ENCODE results near the gene TNFRSF18. TPM values are rescaled to one million over a fixed set of nuclear protein-coding genes. Genes with fewer than 3 reads are reported as not detected.
"Not testable (repeated sequence)": the region's sequence is repeated elsewhere in the genome, so short reads cannot be mapped to it uniquely, and the experiment has no call there.

The TNFRSF18 gene, protein sequence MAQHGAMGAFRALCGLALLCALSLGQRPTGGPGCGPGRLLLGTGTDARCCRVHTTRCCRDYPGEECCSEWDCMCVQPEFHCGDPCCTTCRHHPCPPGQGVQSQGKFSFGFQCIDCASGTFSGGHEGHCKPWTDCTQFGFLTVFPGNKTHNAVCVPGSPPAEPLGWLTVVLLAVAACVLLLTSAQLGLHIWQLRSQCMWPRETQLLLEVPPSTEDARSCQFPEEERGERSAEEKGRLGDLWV
- total RNA-seq (2014; rRNA removed; shearing (Covaris generic)), result 1.2 TPM in 1 of 2 replicates, not detected in the other

DNA sequence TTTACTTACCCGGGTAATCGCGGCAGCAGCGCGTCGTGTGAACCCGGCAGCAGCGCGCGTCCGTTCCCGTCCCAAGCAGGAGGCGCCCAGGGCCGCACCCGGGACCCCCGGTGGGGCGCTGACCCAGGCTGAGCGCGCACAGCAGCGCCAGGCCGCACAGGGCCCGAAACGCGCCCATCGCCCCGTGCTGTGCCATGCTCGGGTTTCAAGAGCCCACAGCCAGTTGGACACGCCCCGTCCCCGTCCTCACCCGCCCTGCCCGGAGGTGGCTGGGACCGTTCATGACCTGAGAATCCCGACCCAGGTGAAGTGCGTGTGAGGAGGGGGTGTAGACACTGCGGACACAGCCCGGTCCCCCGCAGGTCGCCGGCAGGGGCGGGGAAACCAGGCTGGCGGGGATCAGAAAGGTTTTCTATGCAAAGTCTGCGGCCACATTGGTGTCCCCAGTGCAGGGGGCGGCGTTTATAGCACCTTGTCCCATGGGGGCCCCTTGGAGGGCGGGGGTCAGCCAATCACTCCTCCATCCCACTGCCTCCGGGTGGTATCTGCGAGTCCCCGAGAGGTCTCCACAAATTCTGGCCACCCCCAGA lies at the start of gene TNFRSF18:
Gene TNFRSF18, minus strand, starts transcription at position 217 of the 590 bp plus-strand sequence. Its CDS starts 21 bp downstream, at position 196.
- no peak for DNase-seq (ENCODE audit: low spot score)
- in situ Hi-C loops (cut with HindIII; ENCODE audit: low sequenced_read_pairs), result no loop called here

DNA sequence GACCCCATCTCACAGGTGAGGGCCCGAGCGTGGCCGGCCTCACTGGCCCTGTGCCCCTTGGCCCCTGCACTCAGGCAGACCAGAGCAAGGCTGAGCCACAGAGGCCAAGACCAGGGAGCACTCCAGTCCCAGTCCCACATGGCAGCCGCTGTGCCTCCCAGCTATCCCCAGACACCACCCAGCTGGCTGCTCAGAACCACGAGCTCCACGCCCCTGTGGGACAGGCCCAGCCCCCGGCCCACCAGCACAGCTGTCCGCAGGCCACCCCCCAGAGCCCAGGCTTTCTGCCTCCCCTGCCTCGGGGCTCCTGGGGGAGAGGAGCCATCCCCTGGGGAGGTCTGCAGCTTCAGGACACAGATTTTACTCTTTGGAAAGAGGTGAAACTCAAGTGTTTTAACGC lies 49.2 kb upstream of the TNFRSF18 start:
- in situ Hi-C loops (cut with HindIII; ENCODE audit: low sequenced_read_pairs), result no loop called here
- DNase-seq (ENCODE audit: low spot score), result no peak

DNA sequence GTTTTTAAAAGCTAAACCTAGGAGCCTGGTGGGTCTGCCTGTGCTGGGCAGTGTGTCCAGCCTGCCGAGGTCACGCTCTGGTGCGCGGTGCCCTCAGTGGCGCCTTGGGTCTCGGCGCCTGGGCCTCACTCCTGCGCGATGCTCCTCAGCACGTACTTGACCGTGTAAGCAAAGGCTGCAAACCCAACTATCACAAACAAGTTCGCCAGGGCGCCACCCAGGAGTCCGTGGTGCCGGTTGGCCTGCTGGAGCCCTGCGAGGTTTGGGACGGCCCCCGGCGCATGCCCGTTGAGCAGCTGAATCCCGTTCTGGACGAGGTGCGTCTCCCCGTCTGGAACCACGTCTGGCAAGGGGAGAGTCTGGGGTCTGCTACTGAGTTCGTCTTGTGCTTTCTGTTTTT lies 48.7 kb upstream of the TNFRSF18 start:
- no peak for DNase-seq (ENCODE audit: low spot score)
- in situ Hi-C loops (cut with HindIII; ENCODE audit: low sequenced_read_pairs), result no loop called here

DNA sequence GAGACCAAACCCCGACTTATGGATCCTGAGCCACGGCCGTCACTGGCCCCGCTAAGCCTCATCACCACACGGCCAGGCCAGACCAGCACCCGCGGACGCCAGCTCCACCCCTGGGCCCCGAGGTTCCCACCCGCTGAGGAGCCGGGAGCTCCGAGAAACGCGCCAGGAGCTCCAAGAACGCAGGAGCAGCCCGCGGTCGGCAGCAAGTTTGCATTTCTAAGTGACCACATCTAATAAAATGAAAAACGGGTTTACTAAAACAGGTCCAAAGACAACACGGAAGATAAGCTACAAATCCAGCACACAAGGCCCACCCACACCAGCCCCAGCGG lies 48.2 kb upstream of the TNFRSF18 start:
- DNase-seq (ENCODE audit: low spot score), result no peak
- in situ Hi-C loops (cut with HindIII; ENCODE audit: low sequenced_read_pairs), result no loop called here

DNA sequence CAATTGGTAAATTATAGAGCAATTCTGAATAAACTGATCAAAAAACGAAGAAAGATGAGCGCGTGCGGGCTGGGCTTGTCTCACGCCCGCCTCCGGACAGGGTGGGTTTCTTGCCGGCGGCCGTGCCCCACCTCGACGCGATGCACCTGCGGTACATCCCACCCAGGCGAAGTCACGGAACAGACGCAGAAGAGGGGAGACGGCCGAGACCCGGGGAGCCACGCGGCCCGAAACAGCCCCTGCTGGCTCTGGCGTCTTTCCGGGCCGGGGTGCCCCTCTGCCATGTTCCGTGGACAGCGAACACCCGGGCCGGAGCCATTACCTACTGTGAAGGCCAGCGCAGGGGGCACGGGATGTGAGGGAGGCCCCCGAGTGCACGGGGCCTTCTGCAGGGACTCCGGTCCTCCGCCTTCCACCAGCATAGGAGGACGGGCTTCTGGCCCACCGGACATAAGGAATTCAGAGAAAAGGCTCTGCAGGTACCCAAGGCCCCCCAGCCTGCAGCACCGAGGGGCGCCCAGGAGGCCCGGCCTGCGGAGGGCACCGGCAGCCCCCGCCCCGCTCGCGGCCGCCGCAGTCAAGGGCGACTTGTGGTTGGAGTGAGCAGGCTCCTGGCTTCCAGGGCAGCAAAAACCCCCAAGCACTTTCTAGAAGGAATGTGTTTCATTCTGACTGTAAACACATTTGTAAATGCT lies 47.7 kb upstream of the TNFRSF18 start:
- no peak for DNase-seq (ENCODE audit: low spot score)
- in situ Hi-C loops (cut with HindIII; ENCODE audit: low sequenced_read_pairs), result no loop called here

DNA sequence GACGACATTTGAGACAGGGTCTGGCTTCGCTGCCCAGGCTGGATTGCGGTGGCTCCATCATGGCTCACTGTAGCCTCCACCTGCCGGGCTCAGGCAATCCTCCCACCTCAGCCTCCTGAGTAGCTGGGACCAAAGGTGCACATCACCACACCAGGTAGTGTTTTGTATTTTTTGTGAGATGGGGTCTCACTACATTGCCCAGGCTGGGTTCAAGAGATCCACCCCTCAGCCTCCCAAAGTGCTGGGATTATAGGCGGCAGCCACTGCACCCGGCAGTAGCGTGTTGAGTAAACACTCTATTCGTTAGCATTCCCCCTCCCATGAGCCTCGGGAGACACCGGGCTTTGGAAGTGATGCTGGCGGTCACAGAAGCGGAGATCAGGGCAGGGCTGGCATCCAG lies 46.9 kb upstream of the TNFRSF18 start:
- DNase-seq (ENCODE audit: low spot score), result no peak
- in situ Hi-C loops (cut with HindIII; ENCODE audit: low sequenced_read_pairs), result no loop called here

DNA sequence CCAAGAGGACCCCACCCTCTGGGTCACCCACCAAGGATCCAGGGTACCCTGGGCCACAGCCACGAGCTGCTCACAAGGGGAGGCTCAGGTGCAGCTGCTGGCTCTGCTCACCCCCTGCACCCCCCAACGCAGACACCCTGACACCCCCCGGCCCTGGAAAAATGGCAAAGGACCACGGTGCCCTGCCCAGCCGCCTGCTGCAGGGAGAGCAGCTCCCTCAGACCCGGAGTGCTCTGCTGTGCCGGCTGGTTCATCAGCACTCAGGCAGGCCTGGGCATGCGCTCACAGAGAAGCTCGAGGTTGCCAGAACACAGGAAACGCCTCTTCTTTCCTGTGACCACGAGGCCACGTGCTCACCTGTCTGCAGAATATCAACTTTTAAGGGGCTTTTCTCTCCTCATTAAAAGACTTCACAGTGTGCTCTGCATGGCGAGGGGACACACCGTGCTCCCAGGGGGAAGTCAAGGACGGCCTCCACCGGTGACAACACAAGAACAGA lies 44.4 kb upstream of the TNFRSF18 start:
- no peak for DNase-seq (ENCODE audit: low spot score)
- in situ Hi-C loops (cut with HindIII; ENCODE audit: low sequenced_read_pairs), result no loop called here

DNA sequence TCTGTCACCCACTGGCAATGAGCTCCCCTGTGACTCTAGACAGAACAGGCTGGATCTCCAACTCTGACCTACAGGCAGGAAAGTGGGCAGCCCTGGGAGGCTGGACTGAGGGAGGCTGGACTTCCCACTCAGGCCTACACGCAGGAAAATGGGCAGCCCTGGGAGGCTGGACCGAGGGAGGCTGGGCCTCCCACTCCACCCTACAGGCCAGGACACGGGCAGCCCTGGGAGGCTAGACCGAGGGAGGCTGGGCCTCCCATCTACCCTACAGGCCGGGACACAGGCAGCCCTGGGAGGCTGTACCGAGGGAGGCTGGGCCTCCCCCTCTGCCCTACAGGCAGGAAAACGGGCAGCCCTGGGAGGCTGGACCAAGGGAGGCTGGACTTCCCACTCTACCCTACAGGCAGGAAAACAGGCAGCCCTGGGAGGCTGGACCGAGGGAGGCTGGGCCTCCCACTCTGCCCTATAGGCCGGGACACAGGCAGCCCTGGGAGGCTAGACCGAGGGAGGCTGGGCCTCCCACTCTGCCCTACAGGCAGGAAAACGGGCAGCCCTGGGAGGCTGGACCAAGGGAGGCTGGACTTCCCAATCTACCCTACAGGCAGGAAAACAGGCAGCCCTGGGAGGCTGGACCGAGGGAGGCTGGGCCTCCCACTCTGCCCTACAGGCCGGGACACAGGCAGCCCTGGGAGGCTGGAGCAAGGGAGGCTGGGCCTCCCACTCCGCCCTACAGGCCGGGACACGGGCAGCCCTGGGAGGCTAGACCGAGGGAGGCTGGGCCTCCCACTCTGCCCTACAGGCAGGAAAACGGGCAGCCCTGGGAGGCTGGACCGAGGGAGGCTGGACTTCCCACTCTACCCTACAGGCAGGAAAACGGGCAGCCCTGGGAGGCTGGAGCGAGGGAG lies 41.9 kb upstream of the TNFRSF18 start:
- in situ Hi-C loops (cut with HindIII; ENCODE audit: low sequenced_read_pairs); DNase-seq (ENCODE audit: low spot score): not testable (repeated sequence)

DNA sequence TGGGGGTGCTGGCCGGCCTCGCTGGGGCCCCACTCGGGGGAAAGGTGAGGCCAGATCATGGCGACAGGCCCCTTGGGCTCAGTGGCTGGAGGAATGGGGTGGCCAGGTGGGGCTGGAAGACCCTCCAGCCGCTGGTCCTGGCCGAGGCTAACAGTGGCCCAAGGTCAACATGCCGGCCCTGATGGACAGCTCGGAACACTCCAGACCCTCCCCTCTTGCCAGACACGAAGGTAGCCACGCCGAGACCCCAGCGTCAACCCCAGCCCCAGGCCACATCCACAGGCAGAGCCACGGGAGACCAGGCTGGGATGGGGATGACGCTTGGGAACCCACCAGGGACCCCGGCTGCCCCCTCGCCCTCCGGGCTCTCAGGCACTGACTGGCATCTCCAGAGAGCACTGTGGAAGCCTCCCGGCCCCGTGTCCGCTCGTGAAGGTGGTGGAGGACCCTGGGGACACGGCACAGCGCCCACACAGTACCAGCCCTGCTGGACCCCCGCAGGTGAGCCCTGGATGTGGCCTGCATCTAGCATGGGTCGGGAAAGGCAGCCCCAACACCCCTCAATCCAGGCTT lies 41.0 kb upstream of the TNFRSF18 start:
- in situ Hi-C loops (cut with HindIII; ENCODE audit: low sequenced_read_pairs), result no loop called here
- DNase-seq (ENCODE audit: low spot score), result no peak

DNA sequence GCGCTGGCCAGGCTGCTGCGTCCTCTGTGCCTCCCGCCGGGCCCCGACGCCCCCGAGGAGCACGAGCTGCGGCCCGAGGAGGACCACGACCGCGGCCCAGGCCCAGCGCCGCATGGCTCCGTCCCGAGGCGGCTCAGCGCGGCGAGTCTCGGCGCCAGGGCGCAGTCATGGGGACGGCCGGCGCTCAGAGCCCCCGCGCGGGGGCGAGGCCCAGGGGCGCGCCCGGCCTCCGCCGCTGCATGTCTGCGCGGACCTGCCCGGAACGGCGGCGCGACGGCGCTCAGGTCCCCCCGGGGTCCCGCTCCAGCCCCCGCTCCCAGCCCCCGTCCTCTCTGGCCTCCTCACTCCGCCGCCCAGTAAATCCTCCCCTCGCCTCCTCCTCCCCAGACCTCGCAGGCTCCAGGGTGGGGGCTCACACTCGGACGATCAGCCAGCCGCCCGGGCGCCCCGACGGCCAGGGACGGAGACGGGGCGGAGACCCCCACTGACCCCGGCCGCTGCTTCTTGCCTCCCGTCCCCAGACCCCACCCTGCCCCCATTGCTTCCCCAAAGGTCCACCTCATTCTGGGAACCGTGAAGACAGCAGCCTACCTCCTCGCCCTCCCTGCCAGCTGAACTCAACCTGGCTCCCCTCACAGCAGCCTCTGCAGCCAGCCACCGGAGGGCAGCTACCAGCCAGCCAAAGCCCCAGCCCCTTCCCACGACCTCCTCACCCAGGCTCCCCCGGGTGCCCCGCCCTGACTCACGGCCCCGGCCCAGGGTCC lies 40.4 kb upstream of the TNFRSF18 start, which contains the start of gene C1QTNF12:
Gene C1QTNF12, minus strand, starts transcription at position 146 of the 764 bp plus-strand sequence. Its CDS starts 32 bp downstream, at position 114.
- in situ Hi-C loops (cut with HindIII; ENCODE audit: low sequenced_read_pairs), result no loop called here
- no peak for DNase-seq (ENCODE audit: low spot score)

DNA sequence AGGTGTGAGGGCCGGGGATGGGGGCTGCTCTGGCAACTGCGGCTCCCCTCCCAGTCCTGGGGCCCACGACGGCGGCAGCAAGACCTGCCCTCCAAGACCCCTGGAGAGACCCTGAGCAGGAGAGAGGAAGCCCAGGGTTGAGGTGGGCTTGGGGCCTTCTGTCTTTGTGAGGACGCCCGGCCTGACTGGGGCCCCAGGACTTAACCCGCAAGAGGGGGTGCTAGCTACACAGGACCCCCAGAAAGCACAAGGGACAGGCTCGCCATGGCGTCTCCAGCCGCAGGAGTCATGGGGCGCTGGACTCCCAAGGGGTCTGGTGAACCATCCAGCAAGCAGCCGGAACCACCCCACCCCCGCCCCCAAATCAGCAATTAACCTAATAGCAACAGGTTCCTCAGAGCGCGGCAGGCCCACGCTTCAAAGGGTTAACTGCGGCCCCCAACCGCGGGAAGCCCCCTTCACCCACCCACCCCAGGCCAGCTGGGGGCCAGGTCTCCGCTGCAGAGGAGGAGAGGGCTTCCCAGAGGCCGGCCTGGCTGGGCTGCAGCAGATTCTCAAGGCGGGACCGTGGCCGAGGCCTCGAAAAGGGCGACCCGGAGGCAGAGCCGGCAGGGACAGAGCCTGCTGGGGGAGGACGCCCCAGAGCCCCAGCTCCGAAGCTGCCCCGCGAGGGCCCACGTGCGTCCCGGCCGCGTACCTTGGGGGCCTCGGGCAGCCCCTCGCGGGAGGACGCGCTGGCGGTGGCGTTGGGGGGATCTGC lies 39.6 kb upstream of the TNFRSF18 start:
- in situ Hi-C loops (cut with HindIII; ENCODE audit: low sequenced_read_pairs), result no loop called here
- no peak for DNase-seq (ENCODE audit: low spot score)

DNA sequence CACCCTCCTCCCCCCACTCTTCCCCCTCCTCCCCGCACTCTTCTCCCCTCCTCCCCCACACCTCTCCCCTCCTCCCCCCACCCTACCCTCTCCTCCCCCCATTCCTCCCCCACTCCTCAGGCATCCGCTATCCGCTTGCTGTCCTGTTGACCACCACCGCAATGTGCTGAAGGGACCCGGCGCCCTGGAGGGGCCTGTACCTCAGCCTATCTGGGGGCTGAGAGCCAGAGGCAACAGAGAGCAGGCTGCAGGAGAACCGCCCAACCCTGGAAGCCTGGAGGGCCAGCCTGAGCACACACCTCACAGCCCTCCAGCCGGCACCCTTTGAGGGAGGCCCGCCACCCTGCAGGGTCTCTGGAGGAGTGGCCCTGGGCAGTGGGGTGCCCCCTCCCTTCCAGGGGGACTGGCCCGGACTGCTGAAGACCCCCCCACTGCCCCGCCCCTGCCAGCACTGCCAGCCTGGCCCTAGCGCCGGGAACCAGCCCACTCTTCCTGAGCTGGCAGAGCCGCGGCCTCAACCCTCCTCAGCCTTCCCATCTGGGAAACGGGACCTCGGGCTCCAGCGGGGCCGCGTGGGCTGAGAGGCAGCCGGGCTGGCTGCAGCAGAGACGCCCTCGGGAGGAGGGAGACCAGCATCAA lies 38.9 kb upstream of the TNFRSF18 start:
- DNase-seq (ENCODE audit: low spot score), result no peak
- in situ Hi-C loops (cut with HindIII; ENCODE audit: low sequenced_read_pairs), result no loop called here

DNA sequence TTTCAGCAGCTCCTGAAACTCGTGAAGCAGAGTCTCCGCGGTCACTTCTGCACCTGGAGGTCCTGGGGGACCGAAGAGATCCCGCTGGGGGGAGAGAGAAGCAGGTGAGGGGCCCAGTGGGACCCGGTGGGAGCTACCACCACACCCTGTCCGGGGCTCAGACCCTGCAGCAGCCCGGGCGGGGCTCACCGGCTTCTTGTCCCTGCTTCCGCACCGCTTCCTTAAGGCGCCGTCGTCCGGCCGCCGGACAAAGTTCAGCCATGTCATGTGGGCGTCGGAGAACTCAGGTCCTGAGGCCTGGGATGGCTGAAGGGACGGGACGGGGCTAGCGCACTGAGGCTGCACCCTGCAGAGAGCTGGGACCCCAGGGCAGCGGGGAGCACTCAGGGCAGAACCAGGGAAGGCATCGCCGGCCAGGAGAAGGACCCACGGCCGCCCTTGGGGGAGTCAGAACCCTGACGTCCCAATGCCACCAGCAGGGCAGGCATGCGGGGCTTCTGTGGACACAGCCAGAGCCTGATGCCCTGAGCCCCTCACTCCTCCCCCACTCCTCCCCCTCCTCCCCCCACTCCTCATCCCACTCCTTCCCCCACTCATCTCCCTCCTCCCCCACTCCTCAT lies 37.9 kb upstream of the TNFRSF18 start:
- in situ Hi-C loops (cut with HindIII; ENCODE audit: low sequenced_read_pairs), result no loop called here

DNA sequence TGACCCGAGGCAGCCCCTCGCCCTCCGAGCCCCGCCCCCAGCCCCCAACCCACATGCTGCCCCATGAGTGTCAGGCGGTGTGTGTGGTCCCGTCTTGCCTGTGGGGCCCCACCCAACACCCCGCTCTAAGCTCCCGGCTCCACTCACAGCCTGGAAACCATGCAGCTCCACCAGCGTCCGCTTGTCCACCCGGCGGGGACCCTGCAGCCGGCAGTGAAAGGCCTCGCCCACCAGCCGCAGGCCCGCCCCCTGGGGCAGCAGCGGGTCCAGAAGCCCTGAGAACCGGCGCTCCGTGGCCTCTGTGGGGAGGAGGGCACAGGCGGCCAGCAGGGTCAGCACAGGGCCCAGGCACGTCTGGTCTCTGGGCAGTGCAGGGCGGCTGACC lies 37.4 kb upstream of the TNFRSF18 start:
- DNase-seq (ENCODE audit: low spot score), result no peak
- in situ Hi-C loops (cut with HindIII; ENCODE audit: low sequenced_read_pairs), result no loop called here

More for the DNA sequence above, 37.9 kb upstream of the TNFRSF18 start:
- DNase-seq (ENCODE audit: low spot score), result no peak

DNA sequence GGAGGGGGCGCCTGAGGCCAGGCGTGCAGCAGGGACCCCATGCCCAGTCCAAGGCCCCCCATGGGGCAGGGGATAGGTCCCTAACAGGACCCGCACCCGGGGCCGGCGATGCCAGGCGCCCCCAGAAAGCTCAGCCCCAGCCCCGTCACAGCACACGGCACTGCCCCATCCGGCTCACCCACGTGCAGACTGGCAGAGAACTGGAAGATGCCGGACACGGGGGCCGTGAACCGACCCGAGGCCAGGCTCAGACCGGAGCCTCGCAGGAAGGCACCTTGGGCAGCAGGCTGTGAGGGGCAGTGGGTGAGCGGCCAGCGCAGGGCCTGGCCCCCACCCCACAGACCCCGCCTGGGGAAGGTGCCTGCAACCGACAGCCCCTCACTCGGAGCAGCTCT lies 36.9 kb upstream of the TNFRSF18 start:
- in situ Hi-C loops (cut with HindIII; ENCODE audit: low sequenced_read_pairs), result no loop called here
- no peak for DNase-seq (ENCODE audit: low spot score)

DNA sequence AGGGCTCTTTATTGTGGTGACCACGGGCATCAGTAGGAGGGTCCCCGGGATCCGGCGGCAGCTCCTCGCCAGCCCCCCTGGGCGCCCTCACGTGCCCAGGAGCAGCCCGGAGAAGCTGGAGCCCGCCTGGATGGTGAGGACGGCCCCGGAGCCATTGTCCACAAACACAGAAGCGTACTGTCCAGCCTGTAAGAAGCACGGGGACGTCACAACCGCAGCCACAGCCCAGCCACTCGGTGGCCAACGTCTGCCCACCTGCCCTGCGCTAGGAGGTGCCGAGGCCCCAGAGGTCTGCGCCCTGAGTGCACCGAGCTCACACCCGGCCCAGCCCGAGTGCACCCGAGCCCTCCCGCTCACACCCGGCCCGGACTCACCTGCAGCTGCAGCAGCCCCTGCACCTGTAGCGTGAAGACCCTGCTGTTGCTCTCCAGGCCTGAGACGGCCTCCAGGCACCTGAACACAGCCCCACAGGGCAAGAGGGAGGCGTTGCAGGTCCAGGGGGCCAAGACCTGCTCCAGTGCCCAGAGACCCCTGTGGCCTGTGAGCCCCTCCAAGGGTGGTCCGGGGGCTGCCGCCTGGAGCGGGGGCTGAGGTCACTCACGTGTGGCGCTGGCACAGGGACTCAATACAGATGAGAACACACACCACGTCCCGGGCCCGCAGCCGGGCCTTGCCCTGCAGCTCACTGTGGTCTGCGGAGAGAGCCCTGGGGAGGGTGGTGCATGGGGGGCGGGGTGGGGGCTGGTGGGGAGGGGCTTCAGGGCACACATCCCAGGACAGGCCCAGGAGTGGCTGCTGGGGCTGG lies 36.3 kb upstream of the TNFRSF18 start:
- DNase-seq (ENCODE audit: low spot score), result no peak
- in situ Hi-C loops (cut with HindIII; ENCODE audit: low sequenced_read_pairs), result no loop called here
